GM18519 (cell line): Measurements from ENCODE around the gene TRABD2B.

Experiments used
- ATAC-seq: cut with Tn5 transposase; IDR thresholded peaks from one replicate; pipeline ENCODE4 v1.9.1; 2021; ENCODE audit warnings: mild to moderate bottlenecking, moderate library complexity; ENCODE audit not compliant: unreplicated experiment, low FRiP score

The TRABD2B gene

GRCh38 chr1:47713333-47713953 is 283.7 kb downstream of the TRABD2B start:
- ATAC-seq = no peak

DNA sequence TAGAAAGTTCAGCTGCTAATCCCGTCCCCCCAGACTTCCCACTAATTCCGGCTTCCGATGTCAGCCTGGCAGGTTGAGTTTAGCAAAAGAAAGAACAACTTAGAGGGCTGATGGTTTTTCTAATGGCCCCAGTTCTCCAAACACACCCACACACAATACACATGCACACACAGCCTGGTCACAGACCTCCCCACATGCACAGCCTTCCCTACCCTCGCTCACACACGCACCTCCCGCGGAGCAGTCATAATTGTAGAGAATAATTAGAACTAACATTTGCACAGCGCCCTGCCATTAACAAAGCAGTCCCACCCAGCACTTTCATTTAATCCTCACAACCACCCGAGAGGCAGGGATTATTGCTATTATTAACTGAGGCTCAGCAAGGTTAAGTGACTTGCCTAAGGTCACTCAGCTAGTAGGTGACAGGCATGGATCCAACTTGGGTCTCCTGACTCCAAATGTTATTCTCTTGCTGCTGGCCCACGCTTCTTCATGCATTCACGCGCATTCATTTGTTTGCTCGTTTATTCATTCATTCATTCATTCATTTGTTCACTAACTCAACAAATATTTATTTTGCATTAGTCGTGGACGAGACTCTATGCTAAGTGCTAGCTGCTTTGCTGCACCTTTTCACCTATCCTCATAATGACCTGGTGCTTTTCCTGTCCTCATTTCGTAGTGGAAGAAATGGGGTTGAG is 284.4 kb downstream of the TRABD2B start:
- ATAC-seq = no peak

GRCh38 chr1:47711848-47712492 is 285.2 kb downstream of the TRABD2B start:
- no peak for ATAC-seq

- ATAC-seq = no peak
These were observed 285.9 kb downstream of the TRABD2B start for GRCh38 chr1:47711184-47711847.
